T-cell (primary cell): ENCODE measurements around the gene FOXD2. TPM values are rescaled to one million over a fixed set of nuclear protein-coding genes. Genes with fewer than 3 reads are reported as not detected.

ENCODE experiments used
- ATAC-seq, 4 experiments: fragments of 200-7000 bp in 3 of 4; fragments of 150-1000 bp in 1 of 4; cut with Tn5 transposase; replicated peaks in 1 of 4; 1 replicate in 3 of 4; 2 replicates in 1 of 4; pipeline ENCODE4 v1.10.0; 2021; ENCODE audit warnings: moderate library complexity in 3 of 4, mild to moderate bottlenecking in 2 of 4, moderate number of reproducible peaks in 1 of 4
- CTCF ChIA-PET, 2 donors: fragments of 300-600 bp; sonication (Branson Sonifier 250); formaldehyde crosslinking; loops; one replicate each; lab custom pipeline; 2022; ENCODE audit warnings: antibody characterized with exemption in 2 of 2; lab: Charles Lee
- POLR2A ChIA-PET, 2 donors: fragments of 300-600 bp; sonication (Branson Sonifier 250); formaldehyde crosslinking; loops; one replicate each; lab custom pipeline; 2022; ENCODE audit warnings: antibody characterized with exemption in 2 of 2; lab: Charles Lee
- DNase-seq, 35 experiments: peaks; one replicate each; pipeline versions ENCODE4 v3.0.0 to v3.0.0-alpha.2; 2013 to 2023
- H3K27ac ChIP-seq: one replicate; pipeline ENCODE4 v1.5.1; 2013; ENCODE audit warnings: low read length
- H3K27me3 ChIP-seq, 2 experiments: replicated peaks in 1 of 2; 1 replicate in 1 of 2; 2 replicates in 1 of 2; pipeline versions ENCODE4 v1.6.1 to v1.7.0; 2013; ENCODE audit warnings: low read length in 1 of 2, mixed read lengths in 1 of 2; ENCODE audit not compliant: control insufficient read depth in 2 of 2, insufficient read depth in 2 of 2; ENCODE audit errors: extremely low read depth in 1 of 2
- H3K36me3 ChIP-seq, 2 donors: 1 replicate in 1 of 2; 2 replicates in 1 of 2; pipeline versions ENCODE4 v1.6.1 to v1.7.0; 2013; ENCODE audit warnings: low read length in 1 of 2; ENCODE audit not compliant: control insufficient read depth in 2 of 2, insufficient read depth in 1 of 2; ENCODE audit errors: extremely low read depth in 1 of 2
- H3K4me1 ChIP-seq, 2 experiments: 1 replicate in 1 of 2; 2 replicates in 1 of 2; pipeline versions ENCODE4 v1.6.1 to v1.7.0; 2013; ENCODE audit warnings: low read length in 2 of 2, mixed read lengths in 1 of 2; ENCODE audit not compliant: insufficient read depth in 2 of 2, control insufficient read depth in 1 of 2; ENCODE audit errors: extremely low read depth in 1 of 2
- H3K4me3 ChIP-seq, 2 donors: 1 replicate in 1 of 2; 2 replicates in 1 of 2; pipeline versions ENCODE4 v1.5.1 to v1.7.0; 2013; ENCODE audit warnings: mild to moderate bottlenecking in 2 of 2, low read length in 1 of 2, moderate library complexity in 1 of 2; ENCODE audit not compliant: control insufficient read depth in 1 of 2; ENCODE audit errors: extremely low read depth in 1 of 2
- H3K9me3 ChIP-seq: 2 replicates; pipeline ENCODE4 v1.7.0; 2013
- H3K27ac Mint-ChIP-seq, 2 donors: one replicate each; pipeline ENCODE4 v1.8.0; 2020 to 2021; ENCODE audit warnings: mild to moderate bottlenecking in 2 of 2, mixed read lengths in 2 of 2
- H3K27me3 Mint-ChIP-seq, 2 donors: one replicate each; pipeline ENCODE4 v1.8.0; 2021 to 2022; ENCODE audit warnings: mixed read lengths in 2 of 2
- H3K36me3 Mint-ChIP-seq: one replicate; pipeline ENCODE4 v1.8.0; 2021; ENCODE audit warnings: mixed read lengths
- H3K4me1 Mint-ChIP-seq, 3 donors: one replicate each; pipeline ENCODE4 v1.8.0; 2020 to 2022; ENCODE audit warnings: mixed read lengths in 3 of 3, mild to moderate bottlenecking in 1 of 3
- H3K4me3 Mint-ChIP-seq, 3 donors: one replicate each; pipeline ENCODE4 v1.8.0; 2020 to 2022; ENCODE audit warnings: mild to moderate bottlenecking in 3 of 3, mixed read lengths in 3 of 3, moderate library complexity in 3 of 3
- H3K9me3 Mint-ChIP-seq, 3 donors: one replicate each; pipeline ENCODE4 v1.8.0; 2020 to 2022; ENCODE audit warnings: mixed read lengths in 3 of 3
- WGBS: methylation state at CpG from one replicate; pipeline ENCODE4 v1.1.5; 2013; ENCODE audit warnings: missing lambda C conversion rate; ENCODE audit not compliant: insufficient coverage; 5-methylcytosine and 5-hydroxymethylcytosine counted together
- total RNA-seq, 35 experiments: library from RNA in 6 of 35; stranded (reverse) in 6 of 35; fragments of 120-200 nt in 1 of 35; gene quantifications; one replicate each; pipeline versions ENCODE4 v1.2.1 to v1.2.4 and lab custom pipeline; 2013 to 2026

FOXD2 gene
- total RNA-seq, 5 donors from 2014 or later (not counting 1 experiment from before 2014, with no cell fraction given) = 0.42 to 0.76 (median 0.56) TPM

- DNase-seq = no peak
- ATAC-seq = no peak
- ChIA-PET POLR2A (no interaction called here), CTCF (no interaction called here)
- Mint-ChIP-seq H3K9me3 (no peaks in the 10 kb centered on the region), H3K27me3 (peaks cover 5 to 31% of the 10 kb centered on the region in 2 donors), H3K4me3 (no peak overlapping the region), H3K27ac (no peak overlapping the region), H3K36me3 (no peaks in the 10 kb centered on the region), H3K4me1 (no peaks in the 10 kb centered on the region)
- no peaks in the 10 kb centered on the region for H3K9me3 ChIP-seq
- no peak overlapping the region for H3K27ac ChIP-seq
- H3K36me3 ChIP-seq = no peaks in the 10 kb centered on the region
- H3K4me1 ChIP-seq = no peaks in the 10 kb centered on the region
- H3K4me3 ChIP-seq = no peak overlapping the region
- WGBS = 88% methylated on average over 5 of the region's 5 CpGs
- H3K27me3 ChIP-seq = peaks cover 0 to 23% of the 10 kb centered on the region in 2 experiments
Measured at GRCh38 chr1:47483651-47484050, 45.8 kb downstream of the FOXD2 start.

GRCh38 chr1:47485817-47486216, 48.0 kb downstream of the FOXD2 start:
- WGBS = 100% methylated on average over 1 of the region's 3 CpGs
- no peak for DNase-seq
- H3K36me3 ChIP-seq = no peaks in the 10 kb centered on the region
- H3K27me3 ChIP-seq = peaks cover 0 to 28% of the 10 kb centered on the region in 2 experiments
- H3K4me1 ChIP-seq = no peaks in the 10 kb centered on the region
- H3K4me1 Mint-ChIP-seq = no peaks in the 10 kb centered on the region
- H3K9me3 ChIP-seq = no peaks in the 10 kb centered on the region
- H3K27me3 Mint-ChIP-seq = peaks cover 14 to 43% of the 10 kb centered on the region in 2 donors
- H3K36me3 Mint-ChIP-seq = no peaks in the 10 kb centered on the region
- H3K27ac ChIP-seq = no peak overlapping the region
- no peak overlapping the region for H3K4me3 ChIP-seq
- H3K9me3 Mint-ChIP-seq = no peaks in the 10 kb centered on the region
- ChIA-PET CTCF (interaction anchor here in 1 of 2 donors (0.6 kb wide), 1 partner anchor 11 kb away, joined by 3 read pairs; no protein-coding TSS in a partner anchor), POLR2A (no interaction called here)
- no peak overlapping the region for H3K27ac Mint-ChIP-seq
- H3K4me3 Mint-ChIP-seq = no peak overlapping the region
- no peak for ATAC-seq

- Histone ChIP-seq H3K27ac (no peak overlapping the region), H3K4me3 (no peak overlapping the region), H3K36me3 (no peaks in the 10 kb centered on the region), H3K4me1 (no peaks in the 10 kb centered on the region), H3K9me3 (no peaks in the 10 kb centered on the region), H3K27me3 (peaks cover 2 to 23% of the 10 kb centered on the region in 2 experiments)
- POLR2A ChIA-PET = no interaction called here
- Mint-ChIP-seq H3K4me3 (no peak overlapping the region), H3K36me3 (no peaks in the 10 kb centered on the region), H3K9me3 (no peaks in the 10 kb centered on the region), H3K27me3 (peaks cover 20 to 47% of the 10 kb centered on the region in 2 donors), H3K4me1 (no peaks in the 10 kb centered on the region), H3K27ac (no peak overlapping the region)
- DNase-seq = no peak
- CTCF ChIA-PET = no interaction called here
- WGBS = 94% methylated on average over 2 of the region's 3 CpGs
- no peak for ATAC-seq
Measured at GRCh38 chr1:47487332-47487731, 49.5 kb downstream of the FOXD2 start.

GRCh38 chr1:47487850-47488450, 50.1 kb downstream of the FOXD2 start:
- no peak for DNase-seq
- Mint-ChIP-seq H3K27me3 (peaks cover 20 to 48% of the 10 kb centered on the region in 2 donors), H3K9me3 (no peaks in the 10 kb centered on the region), H3K4me3 (no peak overlapping the region), H3K27ac (no peak overlapping the region), H3K4me1 (no peaks in the 10 kb centered on the region), H3K36me3 (no peaks in the 10 kb centered on the region)
- ChIA-PET CTCF (no interaction called here), POLR2A (interaction anchor here in 1 of 2 donors (0.6 kb wide), 1 partner anchor 95 kb away, joined by 5 read pairs; no protein-coding TSS in a partner anchor)
- peaks cover 2 to 23% of the 10 kb centered on the region in 2 experiments for H3K27me3 ChIP-seq
- no peaks in the 10 kb centered on the region for H3K9me3 ChIP-seq
- 78% methylated on average over 1 of the region's 8 CpGs for WGBS
- ATAC-seq = no peak
- no peaks in the 10 kb centered on the region for H3K36me3 ChIP-seq
- H3K4me1 ChIP-seq = no peaks in the 10 kb centered on the region
- H3K4me3 ChIP-seq = no peak overlapping the region
- no peak overlapping the region for H3K27ac ChIP-seq

Other genes with a start within 250 kb of the FOXD2 start
- not detected for gene PDZK1IP1, start 248.0 kb upstream of the FOXD2 start, total RNA-seq
- under 1 TPM; 0.28 to 0.85 (median 0.44) TPM for gene TAL1, start 205.8 kb upstream of the FOXD2 start, total RNA-seq
- 1 to 10 TPM in 4 of 5 donors, under 1 TPM in 1; 0.85 to 3.4 (median 1.7) TPM for gene STIL, start 123.9 kb upstream of the FOXD2 start, total RNA-seq
- gene CMPK1, start 104.3 kb upstream of the FOXD2 start, total RNA-seq = 100 to 1,000 TPM; 106 to 123 (median 112) TPM
- under 1 TPM in 1 of 5 donors, not detected in 4; 0.18 TPM for gene FOXE3, start 21.8 kb upstream of the FOXD2 start, total RNA-seq